Neural crest cell (in vitro differentiated cells): Measurements from ENCODE around the gene TTC23. TPM values are rescaled to one million over a fixed set of nuclear protein-coding genes. Genes with fewer than 3 reads are reported as not detected.

Source experiments
- DNase-seq: peaks from one replicate; pipeline ENCODE4 v3.0.0; 2021; ENCODE audit warnings: low read depth, mixed read lengths, low spot score
- H3K27ac Mint-ChIP-seq: one replicate; pipeline ENCODE4 v1.8.0; 2021; ENCODE audit warnings: mild to moderate bottlenecking, mixed read lengths; ENCODE audit not compliant: unreplicated experiment
- H3K27me3 Mint-ChIP-seq: 2 replicates; pipeline ENCODE4 v1.8.0; 2021; ENCODE audit warnings: low read depth, mild to moderate bottlenecking, mixed read lengths
- H3K36me3 Mint-ChIP-seq: 2 replicates; pipeline ENCODE4 v1.8.0; 2021; ENCODE audit warnings: low read depth, mild to moderate bottlenecking, mixed read lengths
- H3K4me1 Mint-ChIP-seq: 2 replicates; pipeline ENCODE4 v1.8.0; 2021; ENCODE audit warnings: mixed read lengths
- H3K4me3 Mint-ChIP-seq: one replicate; pipeline ENCODE4 v1.8.0; 2021; ENCODE audit warnings: mild to moderate bottlenecking, mixed read lengths
- H3K9me3 Mint-ChIP-seq: 2 replicates; pipeline ENCODE4 v1.8.0; 2021; ENCODE audit warnings: mixed read lengths
- CTCF ChIP-seq: fragments of 200-600 bp; sonication (generic); conservative IDR thresholded peaks from 2 replicates; pipeline ENCODE4 v1.5.0; 2021; ENCODE audit warnings: antibody characterized with exemption, mild to moderate bottlenecking
- total RNA-seq: library from RNA; stranded (reverse); gene quantifications from 2 replicates; pipeline ENCODE4 v1.2.1, GENCODE V29; 2021

The TTC23 gene
- total RNA-seq, 1 donor from 2014 or later, result 25.7 TPM

- H3K27ac Mint-ChIP-seq, result no peak within 1 kb of the TSS
- peak; percentile 83 for TF ChIP-seq CTCF
- peak; percentile 73 for DNase-seq
- H3K27me3 Mint-ChIP-seq, result peaks cover 61% of the 10 kb centered on the region
- H3K4me3 Mint-ChIP-seq, result peak within 1 kb of the TSS; percentile 68
- peaks cover 8% of the 10 kb centered on the region for H3K4me1 Mint-ChIP-seq
- no peaks in the 10 kb centered on the region for H3K9me3 Mint-ChIP-seq
- H3K36me3 Mint-ChIP-seq, result no peaks in the 10 kb centered on the region
These were observed 144.4 kb downstream of the TTC23 start, which contains the start of gene SYNM for GRCh38 chr15:99104788-99105513. TSS of gene SYNM (plus strand) at chr15:99105080. CDS start at chr15:99105200, 120 bp downstream.

DNA sequence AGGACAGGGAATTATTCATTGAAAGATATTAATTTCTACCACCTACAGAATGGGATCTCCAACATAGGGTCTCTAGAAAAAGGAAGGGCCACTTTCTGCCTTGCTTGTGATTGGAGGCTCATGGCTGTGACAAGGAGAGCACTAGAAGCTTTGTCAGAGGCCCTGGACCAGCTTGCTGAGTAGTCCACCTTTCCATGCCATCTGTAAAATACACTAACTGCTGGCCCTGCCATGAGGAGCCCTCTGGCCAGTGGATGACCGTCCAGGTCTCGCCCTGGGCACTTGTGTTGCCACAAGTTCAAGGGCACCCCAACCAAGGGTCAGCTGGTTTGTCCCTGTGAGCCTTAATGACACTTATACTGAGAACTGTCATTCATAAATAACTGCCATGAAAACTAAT, 146.1 kb downstream of the TTC23 start:
- Mint-ChIP-seq H3K4me1 (peaks cover 3% of the 10 kb centered on the region), H3K36me3 (no peaks in the 10 kb centered on the region), H3K27ac (no peak overlapping the region), H3K27me3 (peaks cover 71% of the 10 kb centered on the region), H3K4me3 (peak overlapping the region; percentile 32), H3K9me3 (no peaks in the 10 kb centered on the region)
- no peak for DNase-seq
- no peak for TF ChIP-seq CTCF

DNA sequence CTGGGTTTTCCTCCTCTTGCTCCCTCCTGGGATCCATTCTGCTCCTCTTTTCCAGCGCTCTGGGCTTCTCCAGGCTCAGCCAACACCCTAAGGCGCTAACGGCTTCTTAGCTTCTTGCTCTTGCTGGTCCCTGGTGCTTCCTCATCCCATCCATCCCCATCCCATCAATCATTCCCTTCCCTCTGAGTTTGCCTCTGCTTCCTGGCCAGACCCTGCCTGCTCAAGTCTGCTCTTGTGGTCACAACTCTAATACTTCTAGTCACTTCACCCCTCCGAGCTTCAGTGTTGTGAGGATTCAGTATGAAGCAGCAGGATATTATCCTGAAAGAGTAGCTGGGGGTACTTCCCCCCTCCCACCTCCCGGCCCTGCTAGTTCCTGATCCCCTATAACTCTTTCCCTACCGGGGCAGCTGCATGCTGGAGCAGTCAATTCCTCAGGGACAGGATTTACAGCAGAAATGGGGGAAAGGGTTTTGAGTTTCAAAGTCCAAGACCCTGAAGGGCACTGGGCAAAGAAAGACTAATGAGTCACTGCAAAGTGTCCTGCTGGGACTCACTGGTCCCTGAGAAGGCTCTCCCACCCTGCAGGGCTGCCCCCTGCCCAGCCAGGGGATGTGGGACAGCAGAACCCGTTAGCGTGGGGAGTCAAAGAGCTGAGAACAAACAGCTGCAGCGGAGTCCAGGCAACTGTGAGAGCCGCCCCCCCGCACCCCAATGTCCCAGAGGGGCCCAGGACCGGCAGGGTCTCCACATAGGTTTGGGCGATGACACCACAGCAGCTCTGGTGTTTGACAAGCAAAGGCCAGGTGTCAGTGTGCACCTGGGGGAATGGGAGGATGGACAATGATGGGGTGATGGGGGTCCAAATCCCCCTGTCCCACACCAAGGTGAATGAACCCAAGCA, 146.8 kb downstream of the TTC23 start:
- Mint-ChIP-seq H3K9me3 (no peaks in the 10 kb centered on the region), H3K4me3 (peak overlapping the region; percentile 51), H3K27ac (no peak overlapping the region), H3K36me3 (no peaks in the 10 kb centered on the region), H3K27me3 (peaks cover 67% of the 10 kb centered on the region), H3K4me1 (peaks cover 3% of the 10 kb centered on the region)
- no peak for DNase-seq
- TF ChIP-seq CTCF, result no peak

DNA sequence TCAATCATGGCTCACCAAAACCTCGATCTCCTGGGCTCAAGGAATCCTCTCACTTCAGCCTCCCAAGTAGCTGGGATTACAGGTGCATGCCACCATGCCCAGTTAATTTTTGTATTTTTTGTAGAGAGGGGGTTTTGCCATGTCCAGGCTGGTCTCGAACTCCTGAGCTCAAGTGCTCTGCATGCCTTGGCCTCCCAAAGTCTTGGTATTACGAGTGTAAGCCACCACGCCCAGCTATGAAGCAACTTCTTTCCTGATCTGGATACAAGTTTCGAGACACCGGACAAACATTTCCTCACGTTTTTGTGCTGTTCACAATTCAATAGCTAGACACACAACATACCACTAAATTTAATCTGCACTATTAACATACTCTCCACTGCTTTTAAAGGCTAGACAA, 147.9 kb downstream of the TTC23 start:
- Mint-ChIP-seq H3K36me3 (no peaks in the 10 kb centered on the region), H3K4me3 (no peak overlapping the region), H3K4me1 (peaks cover 3% of the 10 kb centered on the region), H3K9me3 (no peaks in the 10 kb centered on the region), H3K27me3 (peaks cover 59% of the 10 kb centered on the region), H3K27ac (no peak overlapping the region)
- no peak for TF ChIP-seq CTCF
- DNase-seq, result no peak

GRCh38 chr15:99100245-99101173, 148.9 kb downstream of the TTC23 start:
- DNase-seq, result peak; percentile 87
- H3K9me3 Mint-ChIP-seq, result no peaks in the 10 kb centered on the region
- H3K27ac Mint-ChIP-seq, result no peak overlapping the region
- H3K27me3 Mint-ChIP-seq, result peaks cover 52% of the 10 kb centered on the region
- peak; percentile 84 for TF ChIP-seq CTCF
- H3K4me1 Mint-ChIP-seq, result peaks cover 3% of the 10 kb centered on the region
- H3K4me3 Mint-ChIP-seq, result peak overlapping the region; percentile 67
- no peaks in the 10 kb centered on the region for H3K36me3 Mint-ChIP-seq
